NCI-H187 (cell line): ENCODE measurements around the gene NUP88.

Source experiments
- DNase-seq, 2 experiments: peaks; one replicate each; lab custom pipeline; 2025; lab: John Stamatoyannopoulos, UW

NUP88 gene

DNA sequence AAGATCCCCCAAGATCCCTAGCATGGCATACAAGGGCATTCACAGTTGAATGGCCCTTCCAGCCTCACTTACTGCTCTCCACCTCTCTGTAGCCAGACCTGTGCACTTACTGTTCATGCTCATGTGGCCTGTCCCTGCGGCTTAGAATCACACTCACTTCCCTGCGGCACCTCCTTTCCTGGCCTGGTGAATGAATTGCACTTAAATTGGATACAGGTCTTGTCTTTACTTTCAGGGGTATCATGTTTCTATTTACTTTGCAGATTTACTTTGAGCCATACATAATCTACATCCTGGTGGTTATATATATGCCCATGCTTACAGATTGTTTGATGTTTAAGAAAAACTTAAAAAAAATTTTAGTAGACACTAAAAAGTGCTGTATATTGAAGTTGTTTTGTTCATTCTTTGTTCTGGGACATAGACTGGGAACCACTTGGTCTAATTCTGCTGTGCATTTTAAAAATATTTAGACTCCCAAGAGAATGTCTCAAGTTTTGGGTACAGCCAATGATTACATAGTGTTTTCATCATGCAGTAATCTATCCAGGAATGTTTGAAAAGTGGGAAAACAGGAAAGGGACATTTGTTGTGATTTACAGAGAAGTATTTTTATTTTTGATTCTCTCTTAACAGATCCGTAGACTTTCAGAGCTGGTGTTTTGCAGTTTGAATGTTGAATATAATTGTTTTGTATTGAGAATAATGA is 63.9 kb downstream of the NUP88 start:
- DNase-seq: peak in 1 of 2 experiments; percentile 1

DNA sequence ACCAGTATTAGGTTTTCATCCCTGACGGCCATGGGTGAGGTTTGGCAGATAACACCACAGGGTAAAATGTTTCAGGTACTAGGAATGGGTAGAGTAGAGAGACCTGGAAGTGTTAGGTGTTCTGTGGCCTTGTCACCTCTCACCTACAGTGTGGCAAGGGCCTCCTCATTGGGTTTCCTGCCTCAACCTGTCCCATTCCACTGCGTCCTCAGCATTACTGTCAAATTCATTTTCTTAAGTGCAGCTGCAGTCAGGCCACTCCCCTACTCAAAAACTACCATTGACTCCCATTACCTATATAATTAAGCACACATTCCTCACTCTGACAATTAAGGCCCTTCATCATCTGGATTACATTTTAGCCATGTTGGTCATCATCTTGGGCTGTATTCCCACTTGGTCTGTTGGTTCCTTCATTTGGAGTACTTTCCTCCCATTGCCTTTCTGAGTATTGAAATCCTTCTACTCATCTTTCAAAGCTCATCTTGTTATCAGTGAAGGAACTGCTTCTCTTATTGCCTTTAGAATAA is 64.5 kb downstream of the NUP88 start:
- DNase-seq: no peak

- no peak for DNase-seq
Measured at GRCh38 chr17:5354310-5354709, 65.2 kb downstream of the NUP88 start.

DNA sequence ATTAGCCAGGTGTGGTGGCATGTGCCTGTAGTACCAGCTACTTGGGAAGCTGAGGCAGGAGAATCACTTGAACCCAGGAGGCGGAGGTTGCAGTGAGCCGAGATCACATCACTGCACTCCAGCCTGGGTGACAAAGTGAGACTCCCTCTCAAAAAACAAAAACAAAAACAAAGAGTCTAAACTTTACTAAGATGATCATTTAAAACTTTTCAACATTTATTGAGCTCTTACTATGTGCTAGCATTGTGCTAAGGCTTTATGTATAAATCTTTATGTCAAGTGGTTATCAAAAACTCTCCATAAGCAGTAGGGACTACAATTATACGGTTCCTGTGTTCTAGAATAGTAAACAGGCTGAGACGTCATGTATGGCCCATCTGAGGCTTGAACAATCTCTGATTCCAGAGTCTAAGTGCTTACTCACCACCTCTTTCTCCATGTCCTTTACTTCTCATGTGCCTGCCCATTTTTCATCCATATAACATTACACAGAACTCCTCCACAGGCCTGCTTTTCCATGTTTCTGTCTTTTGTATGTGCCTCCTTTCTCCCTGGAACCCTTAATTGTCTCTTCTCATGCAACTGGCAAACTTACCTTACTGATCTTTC is 66.7 kb downstream of the NUP88 start:
- DNase-seq: no peak

DNA sequence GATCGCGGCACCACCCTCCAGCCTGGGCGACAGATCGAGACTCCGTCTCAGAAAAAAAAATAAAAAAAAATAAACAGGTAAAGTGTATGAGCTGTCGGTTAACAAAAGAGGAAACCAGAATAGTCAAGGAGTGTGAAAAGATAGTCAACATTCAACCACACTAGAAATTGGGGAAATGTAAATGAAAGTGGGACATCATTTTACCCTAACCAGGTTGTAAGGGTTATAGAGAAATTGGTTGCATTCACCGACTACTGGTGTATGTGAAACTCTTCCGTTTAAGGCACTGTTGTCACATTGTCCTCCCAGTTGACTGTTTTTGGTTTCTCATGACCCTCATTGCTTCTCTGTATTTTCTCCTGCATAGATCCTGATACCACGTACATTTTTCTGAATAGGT is 74.5 kb downstream of the NUP88 start:
- no peak for DNase-seq
